ENCODE data around the gene MTCL3.

Gene MTCL3

DNA sequence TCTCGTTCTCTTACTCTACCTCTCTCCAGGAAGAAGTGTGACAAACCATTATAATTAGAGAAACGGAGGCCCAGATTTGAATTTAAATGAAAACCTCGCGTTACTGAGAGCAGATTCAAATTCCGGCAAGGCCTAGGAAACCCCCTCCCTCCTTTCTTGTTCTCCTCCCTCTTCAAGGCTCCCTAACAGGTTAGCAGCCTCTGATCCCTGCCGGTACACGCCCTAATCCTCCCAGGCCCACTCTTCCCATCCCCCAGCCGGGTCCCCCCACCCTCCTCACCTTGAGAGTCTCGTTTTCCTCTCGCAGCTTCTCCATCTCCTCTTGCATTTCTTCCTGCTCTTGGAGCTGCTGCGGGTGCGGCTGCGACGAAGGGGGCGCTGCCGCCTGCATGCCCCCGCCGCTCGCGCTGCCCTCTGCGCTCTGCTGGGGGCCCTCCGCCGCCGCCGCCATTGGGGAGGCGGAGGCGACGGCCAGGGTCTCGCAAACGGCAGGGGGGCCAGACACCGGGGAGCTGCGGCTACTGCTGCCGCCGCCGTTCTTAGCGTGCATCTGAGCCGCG is 3.8 kb downstream of the MTCL3 start:
- DNase-seq (ENCODE audit: low spot score): peak; percentile 54

DNA sequence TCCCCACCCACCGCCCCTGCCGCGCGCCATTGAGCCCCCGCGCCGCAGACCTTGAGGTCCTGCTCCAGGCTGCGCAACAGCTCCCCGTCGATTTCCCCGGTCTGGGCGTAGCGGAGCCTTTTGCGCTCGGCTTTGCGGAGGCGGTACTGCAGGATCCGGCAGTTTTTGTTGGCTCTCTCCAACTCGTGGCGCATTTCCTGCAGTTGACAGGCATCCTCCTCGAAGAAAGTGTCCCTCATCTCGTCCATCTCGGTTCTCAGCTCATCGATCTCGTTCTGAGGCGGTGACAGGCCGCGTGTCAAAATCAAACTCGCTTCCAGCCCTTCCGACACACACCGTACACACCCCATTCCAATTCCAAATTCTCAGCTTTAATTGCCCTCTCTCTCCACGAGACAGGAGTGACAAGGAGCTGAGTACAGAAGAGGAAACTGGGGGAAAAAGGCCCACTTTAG is 4.3 kb downstream of the MTCL3 start:
- peak; percentile 50 for DNase-seq (ENCODE audit: low spot score)

DNA sequence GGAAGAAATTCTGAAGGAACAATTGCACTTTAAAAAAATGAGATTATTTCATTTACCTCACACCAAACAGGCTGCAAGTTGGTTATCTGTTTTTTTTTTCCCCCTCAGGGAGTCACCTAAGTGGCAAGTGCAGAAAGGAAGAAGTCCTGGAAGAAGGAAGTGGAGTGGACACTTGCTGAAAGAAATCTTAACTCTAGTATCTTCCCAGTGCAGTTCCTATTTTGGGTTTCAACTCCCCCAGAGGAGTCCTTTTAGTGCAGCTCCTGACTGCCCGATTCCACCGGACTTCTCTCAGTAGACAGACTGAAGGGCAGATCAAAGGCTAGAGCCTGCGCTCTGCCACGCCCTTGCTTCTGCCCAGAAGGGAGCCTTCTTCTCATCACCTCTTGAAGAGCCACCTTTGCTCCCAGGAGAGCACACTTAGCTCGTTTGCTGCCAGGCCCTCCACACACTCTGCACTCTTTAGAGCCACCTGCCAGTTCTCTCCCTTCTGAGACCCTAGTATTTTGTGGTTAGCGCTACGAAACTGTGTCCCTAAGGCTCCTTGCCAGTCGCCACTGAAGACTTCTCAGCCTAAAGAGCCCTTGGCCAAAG is 4.9 kb downstream of the MTCL3 start:
- no peak for DNase-seq (ENCODE audit: low spot score)

DNA sequence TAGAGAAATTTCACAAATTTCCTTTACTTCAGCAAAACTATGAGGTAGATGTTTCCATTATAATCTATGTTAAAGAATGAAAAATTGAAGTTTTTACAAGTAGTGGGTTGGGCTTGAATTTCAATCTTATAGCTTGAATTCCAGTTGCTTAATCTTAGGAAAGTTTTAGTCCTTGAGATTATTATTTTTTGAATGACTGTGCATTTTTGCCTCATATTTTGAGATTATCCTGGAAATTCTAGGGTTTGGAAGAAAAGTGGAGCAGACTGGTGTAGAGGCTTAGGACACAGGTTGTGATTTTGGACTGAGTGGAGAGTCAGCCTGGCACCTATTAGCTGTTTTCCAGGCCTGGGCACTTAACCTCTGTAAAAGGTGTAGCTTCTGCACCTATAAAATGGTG is 5.7 kb downstream of the MTCL3 start:
- no peak for DNase-seq (ENCODE audit: low spot score)

DNA sequence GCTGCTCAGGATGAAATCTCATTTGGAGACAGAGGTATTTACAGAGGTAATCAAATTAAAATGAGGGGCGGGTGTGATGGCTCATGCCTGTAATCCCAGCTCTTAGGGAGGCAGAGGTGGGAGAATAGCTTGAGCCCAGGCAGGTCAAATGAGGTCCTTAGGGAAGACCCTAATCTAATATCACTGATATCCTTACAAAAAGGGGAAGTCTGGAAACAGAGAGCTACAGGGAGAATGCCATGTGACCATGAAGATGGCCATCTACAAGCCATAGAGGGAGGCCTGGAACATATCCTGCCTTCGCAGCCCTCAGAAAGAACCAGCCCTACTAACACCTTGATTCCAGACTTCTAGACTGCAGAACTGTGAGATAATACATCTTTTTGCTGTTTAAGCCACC is 8.3 kb downstream of the MTCL3 start:
- DNase-seq (ENCODE audit: low spot score): no peak

DNA sequence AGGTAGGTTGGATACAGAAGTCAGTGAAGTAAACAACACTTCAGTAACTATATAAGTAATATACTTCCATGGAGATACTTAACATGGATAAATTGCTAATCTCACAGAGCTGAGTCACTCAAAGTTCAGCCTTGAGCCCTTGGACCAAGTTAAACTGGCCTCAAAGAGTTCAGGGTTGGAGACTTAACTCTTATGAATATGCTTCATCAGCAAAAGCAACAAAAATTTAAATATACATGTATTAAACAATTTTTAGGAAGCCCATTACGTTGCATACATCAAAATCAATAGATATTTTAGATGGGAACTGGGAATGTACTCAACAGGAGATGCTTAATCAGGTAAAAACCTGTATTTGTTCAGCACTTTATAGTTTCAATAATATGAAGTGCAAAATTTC is 12.2 kb downstream of the MTCL3 start:
- no peak for DNase-seq (ENCODE audit: low spot score)

DNA sequence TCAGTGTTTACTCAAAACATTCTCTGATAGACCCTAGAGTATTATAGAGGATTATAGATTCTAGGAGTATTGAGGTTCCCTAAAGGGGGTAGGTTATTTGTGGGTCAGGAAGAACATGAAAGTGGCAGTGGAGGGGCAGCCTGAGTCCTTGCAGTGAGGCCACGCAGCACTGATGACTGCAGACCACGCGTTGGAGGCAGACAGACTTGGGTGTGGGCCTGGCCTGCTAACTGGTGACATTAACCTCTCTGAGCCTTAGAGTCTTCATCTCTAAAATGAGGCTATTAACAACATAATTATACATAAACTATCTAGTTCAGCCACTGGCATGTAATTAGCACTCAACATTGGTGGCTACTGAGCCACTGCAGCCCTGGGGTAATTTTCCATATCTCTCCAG is 16.1 kb downstream of the MTCL3 start:
- DNase-seq (ENCODE audit: low spot score): no peak

DNA sequence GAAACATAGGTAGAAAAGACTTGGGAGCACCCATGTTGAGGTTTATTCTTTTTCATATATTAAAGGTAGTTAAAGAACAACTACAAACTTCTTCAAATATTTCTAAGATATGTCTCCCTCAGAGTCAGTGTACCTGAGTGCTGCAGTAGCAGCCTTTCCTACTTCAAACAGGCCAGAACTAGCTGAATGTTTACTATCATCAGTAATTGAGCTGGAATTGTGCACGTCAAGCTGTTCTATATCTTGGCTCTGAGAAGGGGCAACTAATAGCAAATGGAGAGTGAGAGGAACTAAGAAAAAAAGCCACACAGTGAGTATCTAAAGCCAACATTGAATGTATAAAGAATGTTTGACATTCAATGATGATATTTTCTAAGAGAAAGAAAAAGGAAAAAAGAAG is 21.7 kb downstream of the MTCL3 start:
- no peak for DNase-seq (ENCODE audit: low spot score)

DNA sequence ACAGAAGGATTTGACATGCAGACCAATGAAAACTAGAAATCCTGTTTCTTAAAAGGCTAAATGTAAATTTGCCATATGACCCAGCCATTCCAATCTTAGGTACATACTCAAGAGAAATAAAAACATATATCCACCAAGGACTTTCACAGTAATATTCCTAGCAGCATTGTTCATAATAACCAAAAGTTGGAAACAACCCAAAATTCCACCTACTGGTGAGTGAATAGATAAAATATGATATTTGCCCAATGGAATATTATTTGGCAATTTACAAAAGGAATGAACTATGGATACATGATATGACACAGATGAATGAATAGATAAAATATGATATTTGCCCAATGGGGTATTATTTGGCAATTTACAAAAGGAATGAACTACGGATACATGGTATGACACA is 22.7 kb downstream of the MTCL3 start:
- no peak for DNase-seq (ENCODE audit: low spot score)

DNA sequence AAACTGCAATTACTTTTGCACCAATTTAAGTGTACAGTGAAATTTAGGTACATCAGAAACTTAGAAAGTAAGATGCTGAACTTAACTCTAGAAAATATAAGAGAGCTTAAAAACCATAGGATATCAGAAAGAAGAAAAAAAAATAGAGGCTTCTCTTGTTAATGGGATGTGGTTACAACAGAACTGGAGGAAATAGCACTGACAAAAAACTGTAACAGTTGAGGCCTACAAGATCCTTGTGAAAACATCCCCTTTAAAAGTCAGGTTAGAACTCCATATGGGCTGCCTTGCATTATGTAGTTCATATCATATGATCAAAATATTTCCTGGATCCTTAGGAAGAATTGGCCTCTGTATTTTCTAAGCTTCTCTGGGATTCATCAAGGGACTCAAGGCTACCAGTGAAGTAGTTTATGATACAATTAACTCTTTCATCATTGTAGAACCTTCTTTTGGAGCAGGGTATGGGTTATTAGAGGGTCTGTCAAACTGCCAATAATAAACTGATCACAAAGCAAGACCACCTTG is 24.8 kb downstream of the MTCL3 start:
- no peak for DNase-seq (ENCODE audit: low spot score)

DNA sequence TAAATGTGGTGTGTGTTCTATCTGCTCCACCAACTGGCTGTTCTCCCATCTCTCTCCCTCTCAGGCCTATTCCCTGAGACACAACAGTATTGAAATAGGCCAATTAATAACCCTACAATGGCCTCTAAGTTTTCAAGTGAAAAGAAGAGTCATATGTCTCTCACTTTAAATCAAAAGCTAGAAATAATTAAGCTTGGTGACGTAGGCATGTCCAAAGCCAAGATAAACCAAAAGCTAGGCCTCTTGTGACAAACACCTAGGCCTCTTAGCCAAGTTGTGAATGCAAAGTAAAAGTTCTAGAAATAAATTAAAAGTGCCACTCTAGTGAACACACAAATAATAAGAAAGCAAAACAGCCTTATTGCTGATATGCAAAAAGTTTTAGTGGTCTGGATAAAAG is 29.9 kb downstream of the MTCL3 start:
- no peak for DNase-seq (ENCODE audit: low spot score)

DNA sequence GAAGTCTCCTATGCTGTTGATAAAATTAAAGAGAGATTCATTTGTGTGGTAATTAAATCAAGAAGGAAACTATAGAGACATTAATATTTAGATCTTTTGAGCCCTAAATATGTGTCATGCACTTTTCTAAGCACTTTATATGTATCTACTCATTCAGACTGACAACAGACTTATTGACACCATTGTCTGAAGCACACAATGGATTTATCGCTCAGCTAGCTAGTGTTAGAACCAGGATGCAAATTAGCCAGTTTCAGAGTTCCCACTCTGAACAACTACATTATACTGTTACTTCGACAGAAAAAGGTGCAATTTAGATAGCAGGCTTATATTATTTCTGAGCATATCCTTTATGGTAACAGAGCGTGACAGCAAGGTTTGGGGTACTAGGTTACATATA is 32.2 kb downstream of the MTCL3 start:
- DNase-seq (ENCODE audit: low spot score): no peak

DNA sequence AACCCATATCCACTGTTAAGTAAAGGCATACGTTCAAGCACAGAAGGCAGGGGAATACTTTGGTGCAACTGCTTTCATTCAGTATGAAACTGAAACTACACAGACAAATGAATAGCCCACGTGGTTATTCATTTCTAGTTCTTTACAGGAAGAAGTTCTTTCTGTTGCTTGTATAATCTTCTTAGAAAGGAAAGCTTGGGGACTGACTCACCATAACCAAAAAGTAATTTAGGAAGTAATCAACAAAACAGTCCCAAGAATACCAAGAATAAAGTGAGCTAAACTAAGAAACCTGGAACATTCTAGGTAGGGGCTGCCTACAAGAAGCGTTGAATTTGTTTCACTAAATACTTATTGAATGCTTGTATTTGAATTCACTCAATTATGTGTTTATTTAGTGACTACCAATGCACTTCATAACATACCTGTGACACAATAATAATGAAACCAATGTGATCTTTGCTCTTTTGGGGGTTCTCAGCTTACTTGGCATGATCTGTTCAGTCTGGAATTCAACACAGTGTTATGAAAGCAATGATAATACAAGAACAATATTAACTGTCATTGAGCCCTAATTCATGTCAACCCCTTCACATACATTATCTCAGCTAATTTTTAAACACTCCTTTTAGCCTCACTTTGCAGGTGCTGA is 34.8 kb downstream of the MTCL3 start:
- DNase-seq (ENCODE audit: low spot score): peak; percentile 41

DNA sequence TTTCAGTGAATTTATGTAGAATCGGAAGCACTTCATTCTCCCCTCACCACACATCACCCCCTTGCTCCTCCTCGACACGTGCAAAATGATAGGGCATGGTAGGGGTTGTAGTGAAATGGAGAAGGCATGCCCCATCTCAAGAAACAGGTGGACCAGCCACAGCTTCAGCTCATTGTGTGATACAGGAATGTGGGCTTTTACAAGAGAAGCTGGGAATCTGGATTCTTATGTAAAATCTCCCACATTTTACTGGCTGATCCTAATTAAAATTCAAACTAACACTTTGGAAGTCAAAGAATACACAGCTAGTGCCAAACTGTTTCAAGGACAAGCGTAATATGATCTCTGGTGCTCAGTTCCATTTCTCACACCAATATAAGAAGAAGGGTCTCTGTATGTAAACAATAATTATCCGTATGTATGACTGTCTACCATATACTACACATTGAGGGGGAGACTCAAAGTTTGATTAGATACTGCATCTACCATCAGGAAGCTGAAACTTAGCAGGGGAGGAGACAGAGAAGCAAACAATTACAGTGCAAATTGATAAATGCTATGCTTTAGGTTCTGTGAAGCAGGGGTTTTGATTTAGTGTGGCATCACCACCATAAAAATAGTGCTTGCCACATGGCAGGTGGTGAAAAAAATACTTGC is 35.6 kb downstream of the MTCL3 start:
- no peak for DNase-seq (ENCODE audit: low spot score)

DNA sequence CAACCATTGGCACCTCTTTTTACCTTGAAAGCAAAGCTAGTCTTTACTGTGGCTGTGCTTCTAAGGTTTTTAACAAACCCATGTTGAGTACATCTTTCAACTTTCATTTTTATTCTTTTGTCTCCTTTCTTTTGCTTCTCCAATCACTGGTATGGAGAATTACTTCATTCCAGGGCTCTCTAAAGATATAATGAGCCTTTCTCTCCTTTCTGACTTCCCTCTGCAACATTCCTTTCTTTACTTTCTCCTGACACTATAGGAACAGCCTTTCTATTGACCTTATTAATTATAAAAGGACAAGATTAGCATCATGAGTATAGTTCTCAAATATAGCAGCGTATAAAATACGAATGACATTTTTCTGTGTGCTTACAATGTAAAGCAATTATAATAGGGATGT is 36.8 kb downstream of the MTCL3 start:
- no peak for DNase-seq (ENCODE audit: low spot score)

DNA sequence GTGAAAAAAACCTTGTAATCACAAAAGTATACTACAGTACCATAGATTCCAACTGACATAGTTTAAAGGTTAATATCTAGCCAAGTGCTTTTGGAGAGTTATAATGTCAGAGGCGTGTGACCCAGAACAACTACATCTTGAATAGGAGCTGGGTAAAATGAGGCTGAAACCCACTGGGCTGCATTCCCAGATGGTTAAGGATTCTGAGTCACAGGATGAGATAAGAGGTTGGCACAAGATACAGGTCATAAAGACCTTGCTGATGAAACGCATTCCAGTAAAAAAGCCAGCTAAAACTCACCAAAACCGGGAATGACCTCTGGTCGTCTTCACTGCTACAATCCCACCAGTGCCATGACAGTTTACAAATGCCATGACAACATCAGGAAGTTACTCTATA is 37.5 kb downstream of the MTCL3 start:
- no peak for DNase-seq (ENCODE audit: low spot score)

DNA sequence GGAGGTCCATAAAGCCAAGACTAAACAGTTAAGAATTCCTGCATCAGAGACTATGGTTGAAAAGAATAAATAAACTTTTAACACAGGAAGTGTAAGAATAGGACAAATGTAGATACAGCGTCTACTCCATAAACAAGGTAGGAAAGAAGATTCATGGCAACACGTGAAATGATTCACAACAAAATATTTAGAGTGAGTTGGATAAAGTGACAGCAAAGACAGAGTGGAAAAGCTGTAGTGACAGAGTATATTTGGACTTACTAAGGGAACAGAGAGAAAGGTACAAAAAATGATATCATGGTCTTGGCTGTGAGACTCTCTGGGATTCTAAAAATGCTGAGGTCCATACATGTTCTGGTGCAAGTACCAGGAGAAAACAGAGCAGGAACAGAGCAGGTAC is 38.0 kb downstream of the MTCL3 start:
- DNase-seq (ENCODE audit: low spot score): no peak

DNA sequence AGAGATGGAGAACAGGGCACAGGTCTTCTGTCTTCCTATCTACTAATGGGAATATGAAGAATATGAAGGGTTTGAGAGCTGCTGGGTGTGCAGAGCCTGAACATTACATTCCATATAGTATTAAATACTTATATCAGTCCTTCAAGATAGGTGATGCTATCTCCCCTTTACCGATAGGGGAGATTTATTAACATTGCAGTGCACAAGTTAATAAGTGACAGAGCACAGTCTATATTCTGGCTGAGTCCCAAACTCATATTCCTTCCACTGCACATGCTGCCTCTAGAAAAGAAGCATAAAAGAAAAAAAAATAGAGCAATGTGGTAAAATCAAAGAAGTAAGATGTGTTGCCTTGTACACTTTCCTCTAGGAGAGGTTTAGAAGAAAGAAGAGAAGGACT is 41.5 kb downstream of the MTCL3 start:
- no peak for DNase-seq (ENCODE audit: low spot score)

DNA sequence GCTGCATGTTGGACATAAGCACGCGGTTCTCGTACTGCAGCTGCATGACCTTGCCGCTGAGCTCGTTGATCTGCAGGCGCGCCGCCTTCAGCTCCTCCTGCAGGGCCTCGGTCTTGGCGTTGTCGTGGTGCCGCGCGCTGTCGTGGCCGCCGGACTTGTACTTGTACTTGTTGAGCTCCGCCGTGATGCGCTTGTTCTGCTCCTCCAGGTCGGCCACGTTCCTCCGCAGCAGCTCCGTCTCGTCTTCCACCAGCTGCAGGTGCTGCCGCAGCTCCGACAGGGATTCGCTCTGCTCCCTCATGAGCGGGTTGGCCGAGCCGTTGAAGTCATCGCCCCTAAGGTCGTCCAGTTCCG is 43.3 kb downstream of the MTCL3 start:
- no peak for DNase-seq (ENCODE audit: low spot score)

DNA sequence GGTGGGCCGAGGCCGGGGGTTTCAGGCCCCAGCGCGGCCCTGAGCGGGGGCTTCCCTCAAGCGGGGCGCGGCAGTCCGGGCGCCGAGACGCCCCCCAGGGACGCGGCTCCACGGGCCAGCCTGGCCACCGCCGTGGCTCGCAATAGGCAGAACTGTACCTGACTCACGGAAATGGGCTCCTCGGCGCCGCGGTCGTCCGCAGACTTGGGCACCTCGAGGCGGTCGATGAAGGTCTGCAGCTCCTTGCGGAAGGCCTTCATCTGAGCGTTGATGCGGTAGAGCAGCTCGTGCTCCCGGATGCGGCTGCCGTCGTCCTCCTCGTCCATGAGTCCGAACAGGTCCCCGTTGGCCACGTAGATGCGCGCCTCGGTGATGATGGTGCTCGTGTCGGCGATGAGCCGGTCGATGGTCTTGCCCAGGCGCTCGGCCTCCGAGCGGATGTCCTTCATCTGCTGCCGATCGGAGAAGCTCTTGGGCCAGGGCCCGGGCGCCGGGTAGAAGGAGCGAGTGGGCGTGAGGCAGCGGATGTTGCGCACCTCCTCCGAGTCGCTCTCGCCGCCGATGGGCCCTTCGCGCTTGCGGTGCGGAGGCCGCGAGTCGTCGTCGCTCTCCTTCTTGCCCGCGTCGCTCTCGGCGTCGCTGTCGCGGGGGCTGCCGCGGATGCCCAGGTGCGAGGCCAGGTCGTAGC is 43.9 kb downstream of the MTCL3 start:
- DNase-seq (ENCODE audit: low spot score): no peak

DNA sequence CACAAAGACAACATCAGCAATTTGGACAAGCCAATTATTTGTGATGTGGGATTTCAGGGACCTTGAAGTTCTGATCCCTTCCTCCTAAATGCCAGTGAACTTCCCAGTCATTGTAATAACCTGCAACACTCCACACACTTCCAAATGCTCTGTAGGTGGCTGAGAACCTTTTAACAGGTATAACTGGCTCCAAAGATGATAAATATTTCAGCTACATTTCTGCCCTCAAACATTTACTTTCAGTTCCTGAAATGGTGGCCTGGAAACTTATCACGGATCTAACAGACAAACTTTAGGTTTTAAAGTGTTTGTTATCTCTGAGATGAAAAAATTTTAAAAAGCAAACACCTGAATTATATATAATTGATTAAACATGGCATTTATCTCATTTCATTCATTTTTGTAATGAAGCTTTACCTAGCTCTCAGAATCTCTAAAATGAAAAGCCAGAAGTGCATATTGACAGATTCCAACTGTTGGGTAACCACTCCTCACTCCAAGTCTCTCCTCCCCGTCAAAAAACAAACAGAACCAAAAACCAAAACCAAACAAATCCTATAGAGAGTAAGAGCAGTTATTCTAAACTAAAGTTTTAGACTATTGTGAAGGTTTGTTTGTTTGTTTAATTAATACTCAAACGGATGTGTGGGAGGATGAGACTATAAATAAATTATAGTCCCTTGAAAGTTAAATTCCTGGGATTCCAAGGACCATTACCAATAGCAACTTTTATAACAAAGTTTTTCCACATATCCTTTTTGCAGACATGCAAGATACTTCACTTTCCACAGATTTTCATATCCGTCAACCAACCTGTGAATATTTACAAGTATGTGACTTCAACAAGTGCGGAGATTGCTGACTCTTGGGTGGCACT is 47.5 kb downstream of the MTCL3 start:
- no peak for DNase-seq (ENCODE audit: low spot score)

DNA sequence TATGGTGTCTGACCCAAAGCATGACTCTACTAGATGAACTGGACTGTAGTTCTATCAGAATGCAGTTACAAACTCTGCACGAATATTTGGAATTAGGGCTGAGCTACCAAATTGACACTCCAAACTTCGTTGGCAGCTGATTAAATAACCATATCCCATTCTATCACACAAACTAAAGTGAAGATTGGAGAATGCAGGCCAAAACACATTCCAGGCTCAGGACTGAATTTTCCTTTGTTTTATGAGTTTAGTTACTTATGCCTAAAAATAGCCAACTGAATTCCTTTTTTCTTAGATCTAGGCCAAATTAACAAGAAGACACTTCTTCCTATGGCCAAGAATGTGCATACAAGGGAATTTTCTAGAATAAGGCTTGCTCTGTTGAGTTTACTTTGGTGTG is 50.2 kb downstream of the MTCL3 start:
- DNase-seq (ENCODE audit: low spot score): no peak
